WTC11 (cell line): ENCODE measurements around the gene KIRREL3. TPM values are rescaled to one million over a fixed set of nuclear protein-coding genes. Genes with fewer than 3 reads are reported as not detected.
A peak's percentile ranks its signal among the peaks of the same experiment; 100 is the strongest.

Experiments
- ATAC-seq: fragments of 200-7000 bp; cut with Tn5 transposase; 2 replicates; pipeline ENCODE4 v1.10.0; 2021; ENCODE audit warnings: mild to moderate bottlenecking, moderate library complexity
- CTCF ChIA-PET: fragments of 300-600 bp; sonication (Branson Sonifier 250); formaldehyde crosslinking; loops from one replicate; lab custom pipeline; 2021; ENCODE audit warnings: antibody characterized with exemption; lab: Charles Lee
- POLR2A ChIA-PET: fragments of 350-600 bp; sonication (Branson Sonifier 250); formaldehyde crosslinking; loops from one replicate; lab custom pipeline; 2021; ENCODE audit warnings: antibody characterized with exemption; lab: Charles Lee
- DNase-seq: peaks from one replicate; pipeline ENCODE4 v3.0.0; 2021; ENCODE audit warnings: low spot score
- H3K27ac Mint-ChIP-seq: 2 replicates; pipeline ENCODE4 v1.8.0; 2021; ENCODE audit warnings: mixed read lengths
- H3K27me3 Mint-ChIP-seq: 2 replicates; pipeline ENCODE4 v1.8.0; 2021; ENCODE audit warnings: low read depth, mild to moderate bottlenecking, moderate library complexity, mixed read lengths
- H3K36me3 Mint-ChIP-seq: 2 replicates; pipeline ENCODE4 v1.8.0; 2021; ENCODE audit warnings: mixed read lengths
- H3K4me1 Mint-ChIP-seq: 2 replicates; pipeline ENCODE4 v1.8.0; 2022; ENCODE audit warnings: mixed read lengths
- H3K4me3 Mint-ChIP-seq: 2 replicates; pipeline ENCODE4 v1.8.0; 2021; ENCODE audit warnings: mild to moderate bottlenecking, moderate library complexity, mixed read lengths
- H3K9me3 Mint-ChIP-seq: 2 replicates; pipeline ENCODE4 v1.8.0; 2021; ENCODE audit warnings: mixed read lengths
- E2F1 ChIP-seq: sonication (generic); formaldehyde crosslinking; IDR thresholded peaks from 2 replicates; pipeline ENCODE4 v1.8.0; 2022; ENCODE audit warnings: mild to moderate bottlenecking, missing genetic modification reagents
- FOXP4 ChIP-seq: sonication (generic); formaldehyde crosslinking; IDR thresholded peaks from 2 replicates; pipeline ENCODE4 v1.8.0; 2022; ENCODE audit warnings: mild to moderate bottlenecking, missing genetic modification reagents
- IRF2 ChIP-seq: sonication (generic); formaldehyde crosslinking; IDR thresholded peaks from 2 replicates; pipeline ENCODE4 v1.8.0; 2022; ENCODE audit warnings: low read depth, missing genetic modification reagents, borderline replicate concordance
- NR2C2 ChIP-seq: sonication (generic); formaldehyde crosslinking; IDR thresholded peaks from 2 replicates; pipeline ENCODE4 v1.8.0; 2022; ENCODE audit warnings: mild to moderate bottlenecking, missing genetic modification reagents
- PRRX2 ChIP-seq: fragments of 250-450 bp; sonication (Bioruptor Pico); IDR thresholded peaks from 2 replicates; pipeline ENCODE4 v1.8.0; 2021; ENCODE audit warnings: mild to moderate bottlenecking
- SMAD3 ChIP-seq: sonication (generic); formaldehyde crosslinking; IDR thresholded peaks from 2 replicates; pipeline ENCODE4 v1.8.0; 2022; ENCODE audit warnings: missing genetic modification reagents, mild to moderate bottlenecking, borderline replicate concordance
- STAT6 ChIP-seq: sonication (generic); formaldehyde crosslinking; conservative IDR thresholded peaks from 2 replicates; pipeline ENCODE4 v1.8.1; 2023; ENCODE audit warnings: mild to moderate bottlenecking, low read depth, missing genetic modification reagents, moderate library complexity
- TEAD1 ChIP-seq: sonication (generic); formaldehyde crosslinking; IDR thresholded peaks from 2 replicates; pipeline ENCODE4 v1.8.0; 2022; ENCODE audit warnings: mild to moderate bottlenecking, missing genetic modification reagents
- USF1 ChIP-seq: sonication (generic); formaldehyde crosslinking; IDR thresholded peaks from 2 replicates; pipeline ENCODE4 v1.8.0; 2022; ENCODE audit warnings: mild to moderate bottlenecking, missing genetic modification reagents
- USF2 ChIP-seq: sonication (generic); formaldehyde crosslinking; IDR thresholded peaks from 2 replicates; pipeline ENCODE4 v1.8.1; 2023; ENCODE audit warnings: mild to moderate bottlenecking, missing genetic modification reagents, moderate library complexity
- ZBTB21 ChIP-seq: sonication (generic); formaldehyde crosslinking; IDR thresholded peaks from 2 replicates; pipeline ENCODE4 v1.8.1; 2023; ENCODE audit warnings: mild to moderate bottlenecking, missing genetic modification reagents, borderline replicate concordance
- ZMAT4 ChIP-seq: fragments of 250-450 bp; sonication (Bioruptor Pico); IDR thresholded peaks from 2 replicates; pipeline ENCODE4 v1.9.0; 2021; ENCODE audit warnings: mild to moderate bottlenecking
- ZNF281 ChIP-seq: sonication (generic); formaldehyde crosslinking; IDR thresholded peaks from 2 replicates; pipeline ENCODE4 v1.8.0; 2023; ENCODE audit warnings: mild to moderate bottlenecking, missing genetic modification reagents
- ZNF532 ChIP-seq: fragments of 250-450 bp; sonication (Bioruptor Pico); IDR thresholded peaks from 2 replicates; pipeline ENCODE4 v1.9.0; 2021; ENCODE audit warnings: mild to moderate bottlenecking, borderline replicate concordance
- total RNA-seq: library from RNA; stranded (reverse); gene quantifications from 3 replicates; pipeline ENCODE4 v1.2.3, GENCODE V29; 2021

Gene KIRREL3
- total RNA-seq, 1 experiment from 2014 or later: 0.59 TPM

GRCh38 chr11:126410649-126411048 is 589.9 kb downstream of the KIRREL3 start:
- TF ChIP-seq ZBTB21 (CRISPR knock-in tag): no peak
- no peak for TF ChIP-seq NR2C2 (CRISPR knock-in tag)
- TF ChIP-seq E2F1 (CRISPR knock-in tag): no peak
- ATAC-seq: no peak
- H3K36me3 Mint-ChIP-seq: peaks cover 9% of the 10 kb centered on the region
- no peaks in the 10 kb centered on the region for H3K9me3 Mint-ChIP-seq
- POLR2A ChIA-PET: no interaction called here
- H3K4me1 Mint-ChIP-seq: peaks cover under 1% of the 10 kb centered on the region; the same call in 1 of the 2 replicates
- DNase-seq: no peak
- CTCF ChIA-PET: interaction anchor here (0.8 kb wide), 1 partner anchor 154 kb away, joined by 3 read pairs; no protein-coding TSS in a partner anchor
- no peaks in the 10 kb centered on the region for H3K27me3 Mint-ChIP-seq
- H3K4me3 Mint-ChIP-seq: no peak overlapping the region
- H3K27ac Mint-ChIP-seq: peak overlapping the region; percentile 48

- Mint-ChIP-seq H3K9me3 (no peaks in the 10 kb centered on the region), H3K27me3 (no peaks in the 10 kb centered on the region), H3K4me1 (peaks cover 11% of the 10 kb centered on the region), H3K27ac (no peak overlapping the region), H3K4me3 (no peak overlapping the region), H3K36me3 (peaks cover 9% of the 10 kb centered on the region)
- ChIA-PET POLR2A (no interaction called here), CTCF (no interaction called here)
- no peak for DNase-seq
- no peak for ATAC-seq
- TF ChIP-seq FOXP4 (CRISPR knock-in tag) (no peak), NR2C2 (CRISPR knock-in tag) (no peak), SMAD3 (CRISPR knock-in tag) (no peak), ZMAT4 (no peak), ZNF281 (CRISPR knock-in tag) (no peak), STAT6 (CRISPR knock-in tag) (no peak)
Observed at GRCh38 chr11:126409620-126409985, 591.0 kb downstream of the KIRREL3 start.

GRCh38 chr11:126408901-126409619 is 591.5 kb downstream of the KIRREL3 start:
- CTCF ChIA-PET: no interaction called here
- no peak overlapping the region for H3K27ac Mint-ChIP-seq
- TF ChIP-seq IRF2 (CRISPR knock-in tag) (no peak), PRRX2 (no peak), TEAD1 (CRISPR knock-in tag) (no peak), NR2C2 (CRISPR knock-in tag) (no peak), USF1 (CRISPR knock-in tag) (no peak), ZNF532 (CRISPR knock-in tag) (no peak), ZBTB21 (CRISPR knock-in tag) (no peak), USF2 (CRISPR knock-in tag) (no peak)

More at GRCh38 chr11:126408901-126409619, 591.5 kb downstream of the KIRREL3 start:
- Mint-ChIP-seq H3K27me3 (no peaks in the 10 kb centered on the region), H3K36me3 (peaks cover 9% of the 10 kb centered on the region), H3K4me3 (no peak overlapping the region), H3K9me3 (no peaks in the 10 kb centered on the region), H3K4me1 (peaks cover 16% of the 10 kb centered on the region)
- ATAC-seq (no peak), DNase-seq (no peak)
- POLR2A ChIA-PET: no interaction called here
